Liver (tissue), 3 donors: Measurements from ENCODE around the gene CRABP2.

Experiments used
- ATF3 ChIP-seq: IDR thresholded peaks from 2 replicates; pipeline ENCODE4 v1.6.1; 2016; ENCODE audit warnings: antibody characterized with exemption
- CTCF ChIP-seq: fragments of 150-350 bp; IDR thresholded peaks from 2 replicates; pipeline ENCODE4 v1.5.1; 2017; ENCODE audit warnings: improper control_type of control experiment, low read depth, low read length; ENCODE audit not compliant: missing input control
- FOXA1 ChIP-seq: IDR thresholded peaks from 2 replicates; pipeline ENCODE4 v1.6.1; 2016; ENCODE audit warnings: antibody characterized with exemption
- HNF4A ChIP-seq, 2 donors: conservative IDR thresholded peaks; 2 replicates each; pipeline ENCODE4 v1.6.1; 2016; ENCODE audit warnings: antibody characterized with exemption in 2 of 2, mild to moderate bottlenecking in 2 of 2
- JUND ChIP-seq, 2 donors: IDR thresholded peaks; 2 replicates each; pipeline ENCODE4 v1.6.1; 2016; ENCODE audit warnings: antibody characterized with exemption in 2 of 2
- MAX ChIP-seq: IDR thresholded peaks from 2 replicates; pipeline ENCODE4 v1.6.1; 2016; ENCODE audit warnings: antibody characterized with exemption
- REST ChIP-seq: IDR thresholded peaks from 2 replicates; pipeline ENCODE4 v1.6.1; 2016; ENCODE audit warnings: antibody characterized with exemption, mild to moderate bottlenecking
- SP1 ChIP-seq: IDR thresholded peaks from 2 replicates; pipeline ENCODE4 v1.6.1; 2018; ENCODE audit warnings: antibody characterized with exemption, mild to moderate bottlenecking
- TAF1 ChIP-seq: conservative IDR thresholded peaks from 2 replicates; pipeline ENCODE4 v1.6.1; 2016; ENCODE audit warnings: antibody characterized with exemption, mild to moderate bottlenecking
- ZBTB33 ChIP-seq: IDR thresholded peaks from 2 replicates; pipeline ENCODE4 v1.6.1; 2016; ENCODE audit warnings: antibody characterized with exemption
- donor health status: healthy.
- donor health status: healthy.

- no peak for TF ChIP-seq CTCF
- TF ChIP-seq TAF1: no peak
- TF ChIP-seq HNF4A (conservative IDR thresholded peaks at IDR 0.05): no peak
- TF ChIP-seq REST: no peak
- no peak for TF ChIP-seq ZBTB33
- TF ChIP-seq SP1: no peak
- TF ChIP-seq ATF3: no peak
- no peak for TF ChIP-seq FOXA1
- TF ChIP-seq MAX: no peak
- TF ChIP-seq JUND (IDR thresholded peaks at IDR 0.05): no peak
Measured at GRCh38 chr1:156691191-156691590, 14.2 kb downstream of the CRABP2 start.
